Measurements from ENCODE around the gene ARHGAP15. TPM values are rescaled to one million over a fixed set of nuclear protein-coding genes. Genes with fewer than 3 reads are reported as not detected.

Gene ARHGAP15
- total and polyA plus RNA-seq, 2 experiments from 2014 or later: 0.26 TPM; not detected in 1

DNA sequence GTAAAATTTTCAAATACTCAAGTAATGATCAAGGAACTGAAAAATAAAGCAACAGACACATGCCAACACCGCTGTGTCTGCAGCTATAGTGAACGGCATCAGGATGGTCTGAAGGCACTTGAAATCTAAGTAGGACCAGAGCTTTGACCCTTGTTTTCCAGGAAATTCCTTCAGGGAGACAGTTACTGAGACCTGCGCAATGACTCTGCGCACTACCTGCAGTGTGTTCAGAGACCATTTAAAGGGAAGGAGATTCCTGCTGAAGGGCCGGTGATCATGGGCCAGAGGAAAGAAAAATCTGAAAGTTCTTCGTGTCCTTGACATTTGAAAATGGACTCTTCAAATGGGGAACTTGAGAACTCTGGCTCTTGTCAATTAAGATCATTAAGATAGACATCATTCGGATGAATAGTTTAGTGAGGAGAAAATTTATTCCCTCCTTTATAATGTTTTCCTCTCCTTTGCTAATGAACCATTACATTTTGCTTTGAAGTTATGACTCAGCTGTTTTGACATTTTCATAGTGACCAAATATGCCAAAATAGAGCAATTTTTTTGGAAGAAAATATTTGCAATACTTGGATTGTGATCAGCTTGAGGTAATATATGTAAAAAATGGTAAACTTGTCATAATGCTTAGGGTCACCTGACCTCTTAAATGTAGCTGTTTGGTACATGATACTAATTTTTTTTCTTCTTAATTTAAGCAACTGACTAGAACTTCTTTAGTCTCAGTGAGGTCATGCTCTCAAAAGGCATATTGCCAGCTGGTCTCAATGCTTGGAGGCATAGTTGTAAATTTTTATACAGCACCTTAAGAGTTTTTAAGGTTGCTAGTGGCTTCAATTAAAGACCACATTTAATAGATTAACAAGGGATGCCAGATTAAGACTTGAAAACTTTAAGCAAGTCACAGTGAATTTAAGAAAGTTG is 329.3 kb downstream of the ARHGAP15 start (continued):
- TF ChIP-seq, protein P1, sequence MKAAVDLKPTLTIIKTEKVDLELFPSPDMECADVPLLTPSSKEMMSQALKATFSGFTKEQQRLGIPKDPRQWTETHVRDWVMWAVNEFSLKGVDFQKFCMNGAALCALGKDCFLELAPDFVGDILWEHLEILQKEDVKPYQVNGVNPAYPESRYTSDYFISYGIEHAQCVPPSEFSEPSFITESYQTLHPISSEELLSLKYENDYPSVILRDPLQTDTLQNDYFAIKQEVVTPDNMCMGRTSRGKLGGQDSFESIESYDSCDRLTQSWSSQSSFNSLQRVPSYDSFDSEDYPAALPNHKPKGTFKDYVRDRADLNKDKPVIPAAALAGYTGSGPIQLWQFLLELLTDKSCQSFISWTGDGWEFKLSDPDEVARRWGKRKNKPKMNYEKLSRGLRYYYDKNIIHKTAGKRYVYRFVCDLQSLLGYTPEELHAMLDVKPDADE (IDR thresholded peaks at IDR 0.05): no peak
- TF ChIP-seq EZH2phosphoT487 (IDR thresholded peaks at IDR 0.05; ENCODE audit: unreplicated experiment) (no peak), NANOG (IDR thresholded peaks at IDR 0.05; ENCODE audit: borderline replicate concordance) (no peak), EZH2 (IDR thresholded peaks at IDR 0.05; ENCODE audit: low read depth, unreplicated experiment) (no peak), JUNB (IDR thresholded peaks at IDR 0.05; ENCODE audit: unreplicated experiment) (no peak), STAT1 (IDR thresholded peaks at IDR 0.05; ENCODE audit: unreplicated experiment) (no peak), ZNF331 (CRISPR knock-in tag; IDR thresholded peaks at IDR 0.05; ENCODE audit: low read depth) (no peak), CTCF (conservative IDR thresholded peaks at IDR 0.05; ENCODE audit: low read depth in 2 of 2) (no peak)
- TF ChIP-seq, protein P2, sequence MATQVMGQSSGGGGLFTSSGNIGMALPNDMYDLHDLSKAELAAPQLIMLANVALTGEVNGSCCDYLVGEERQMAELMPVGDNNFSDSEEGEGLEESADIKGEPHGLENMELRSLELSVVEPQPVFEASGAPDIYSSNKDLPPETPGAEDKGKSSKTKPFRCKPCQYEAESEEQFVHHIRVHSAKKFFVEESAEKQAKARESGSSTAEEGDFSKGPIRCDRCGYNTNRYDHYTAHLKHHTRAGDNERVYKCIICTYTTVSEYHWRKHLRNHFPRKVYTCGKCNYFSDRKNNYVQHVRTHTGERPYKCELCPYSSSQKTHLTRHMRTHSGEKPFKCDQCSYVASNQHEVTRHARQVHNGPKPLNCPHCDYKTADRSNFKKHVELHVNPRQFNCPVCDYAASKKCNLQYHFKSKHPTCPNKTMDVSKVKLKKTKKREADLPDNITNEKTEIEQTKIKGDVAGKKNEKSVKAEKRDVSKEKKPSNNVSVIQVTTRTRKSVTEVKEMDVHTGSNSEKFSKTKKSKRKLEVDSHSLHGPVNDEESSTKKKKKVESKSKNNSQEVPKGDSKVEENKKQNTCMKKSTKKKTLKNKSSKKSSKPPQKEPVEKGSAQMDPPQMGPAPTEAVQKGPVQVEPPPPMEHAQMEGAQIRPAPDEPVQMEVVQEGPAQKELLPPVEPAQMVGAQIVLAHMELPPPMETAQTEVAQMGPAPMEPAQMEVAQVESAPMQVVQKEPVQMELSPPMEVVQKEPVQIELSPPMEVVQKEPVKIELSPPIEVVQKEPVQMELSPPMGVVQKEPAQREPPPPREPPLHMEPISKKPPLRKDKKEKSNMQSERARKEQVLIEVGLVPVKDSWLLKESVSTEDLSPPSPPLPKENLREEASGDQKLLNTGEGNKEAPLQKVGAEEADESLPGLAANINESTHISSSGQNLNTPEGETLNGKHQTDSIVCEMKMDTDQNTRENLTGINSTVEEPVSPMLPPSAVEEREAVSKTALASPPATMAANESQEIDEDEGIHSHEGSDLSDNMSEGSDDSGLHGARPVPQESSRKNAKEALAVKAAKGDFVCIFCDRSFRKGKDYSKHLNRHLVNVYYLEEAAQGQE (IDR thresholded peaks at IDR 0.05; ENCODE audit: unreplicated experiment): no peak

DNA sequence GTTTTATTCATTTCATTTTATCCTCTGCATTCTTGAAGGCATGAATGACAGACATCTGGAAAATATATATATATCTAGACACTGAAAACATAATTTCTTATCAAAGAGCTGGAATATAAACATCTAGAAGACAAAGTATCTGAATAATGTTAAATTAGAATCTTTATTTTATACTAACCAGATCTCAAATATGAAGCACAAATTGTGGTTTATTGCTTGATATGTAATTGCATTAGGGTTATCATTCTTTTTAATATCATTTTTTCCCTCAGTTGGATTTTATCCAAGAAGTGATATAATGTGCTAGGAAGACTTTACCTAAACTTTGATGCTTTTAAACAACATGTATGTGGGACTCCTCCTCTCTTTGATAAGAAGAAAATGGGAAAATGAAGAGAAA is 331.2 kb downstream of the ARHGAP15 start:
- DNase-seq (ENCODE audit: low spot score): no peak
- peaks cover 4% of the 10 kb centered on the region; the same call in 1 of the 2 replicates for H3K4me1 ChIP-seq (ENCODE audit: insufficient read depth)
- H3K27me3 Mint-ChIP-seq (ENCODE audit: insufficient read depth, low read depth, poor library complexity): no peaks in the 10 kb centered on the region
- H3K4me3 ChIP-seq: no peak overlapping the region
- no peak overlapping the region for H3K4me2 ChIP-seq
- no peak overlapping the region for H3K27ac Mint-ChIP-seq
- H3K36me3 Mint-ChIP-seq (ENCODE audit: low read depth): no peaks in the 10 kb centered on the region
- H3K9me3 Mint-ChIP-seq: no peaks in the 10 kb centered on the region
- H3F3A ChIP-seq (replicated peaks; ENCODE audit: low read depth): no peaks in the 10 kb centered on the region
- H3K36me3 ChIP-seq (ENCODE audit: insufficient read depth): no peaks in the 10 kb centered on the region
- no peaks in the 10 kb centered on the region for H3K9me2 ChIP-seq (ENCODE audit: insufficient read depth)
- ATAC-seq: no peak
- H4K20me1 ChIP-seq (replicated peaks; ENCODE audit: insufficient read depth): no peaks in the 10 kb centered on the region
- no peaks in the 10 kb centered on the region for H3K79me2 ChIP-seq (replicated peaks; ENCODE audit: insufficient read depth)
- no peak overlapping the region for H3K4me3 Mint-ChIP-seq
- H3K27me3 ChIP-seq (ENCODE audit: insufficient read depth): no peaks in the 10 kb centered on the region
- H3K27ac ChIP-seq (ENCODE audit: low read depth): no peak overlapping the region
- no peak overlapping the region for H2AFZ ChIP-seq
- H3K4me1 Mint-ChIP-seq: peaks cover 3% of the 10 kb centered on the region; the same call in 2 of the 3 replicates
- TF ChIP-seq EZH2phosphoT487 (IDR thresholded peaks at IDR 0.05; ENCODE audit: unreplicated experiment) (no peak), CREB1 (CRISPR knock-in tag; IDR thresholded peaks at IDR 0.05; ENCODE audit: low read depth) (no peak), ZNF331 (CRISPR knock-in tag; IDR thresholded peaks at IDR 0.05; ENCODE audit: low read depth) (no peak), EZH2 (IDR thresholded peaks at IDR 0.05; ENCODE audit: low read depth, unreplicated experiment) (no peak)
- TF ChIP-seq, protein P3, sequence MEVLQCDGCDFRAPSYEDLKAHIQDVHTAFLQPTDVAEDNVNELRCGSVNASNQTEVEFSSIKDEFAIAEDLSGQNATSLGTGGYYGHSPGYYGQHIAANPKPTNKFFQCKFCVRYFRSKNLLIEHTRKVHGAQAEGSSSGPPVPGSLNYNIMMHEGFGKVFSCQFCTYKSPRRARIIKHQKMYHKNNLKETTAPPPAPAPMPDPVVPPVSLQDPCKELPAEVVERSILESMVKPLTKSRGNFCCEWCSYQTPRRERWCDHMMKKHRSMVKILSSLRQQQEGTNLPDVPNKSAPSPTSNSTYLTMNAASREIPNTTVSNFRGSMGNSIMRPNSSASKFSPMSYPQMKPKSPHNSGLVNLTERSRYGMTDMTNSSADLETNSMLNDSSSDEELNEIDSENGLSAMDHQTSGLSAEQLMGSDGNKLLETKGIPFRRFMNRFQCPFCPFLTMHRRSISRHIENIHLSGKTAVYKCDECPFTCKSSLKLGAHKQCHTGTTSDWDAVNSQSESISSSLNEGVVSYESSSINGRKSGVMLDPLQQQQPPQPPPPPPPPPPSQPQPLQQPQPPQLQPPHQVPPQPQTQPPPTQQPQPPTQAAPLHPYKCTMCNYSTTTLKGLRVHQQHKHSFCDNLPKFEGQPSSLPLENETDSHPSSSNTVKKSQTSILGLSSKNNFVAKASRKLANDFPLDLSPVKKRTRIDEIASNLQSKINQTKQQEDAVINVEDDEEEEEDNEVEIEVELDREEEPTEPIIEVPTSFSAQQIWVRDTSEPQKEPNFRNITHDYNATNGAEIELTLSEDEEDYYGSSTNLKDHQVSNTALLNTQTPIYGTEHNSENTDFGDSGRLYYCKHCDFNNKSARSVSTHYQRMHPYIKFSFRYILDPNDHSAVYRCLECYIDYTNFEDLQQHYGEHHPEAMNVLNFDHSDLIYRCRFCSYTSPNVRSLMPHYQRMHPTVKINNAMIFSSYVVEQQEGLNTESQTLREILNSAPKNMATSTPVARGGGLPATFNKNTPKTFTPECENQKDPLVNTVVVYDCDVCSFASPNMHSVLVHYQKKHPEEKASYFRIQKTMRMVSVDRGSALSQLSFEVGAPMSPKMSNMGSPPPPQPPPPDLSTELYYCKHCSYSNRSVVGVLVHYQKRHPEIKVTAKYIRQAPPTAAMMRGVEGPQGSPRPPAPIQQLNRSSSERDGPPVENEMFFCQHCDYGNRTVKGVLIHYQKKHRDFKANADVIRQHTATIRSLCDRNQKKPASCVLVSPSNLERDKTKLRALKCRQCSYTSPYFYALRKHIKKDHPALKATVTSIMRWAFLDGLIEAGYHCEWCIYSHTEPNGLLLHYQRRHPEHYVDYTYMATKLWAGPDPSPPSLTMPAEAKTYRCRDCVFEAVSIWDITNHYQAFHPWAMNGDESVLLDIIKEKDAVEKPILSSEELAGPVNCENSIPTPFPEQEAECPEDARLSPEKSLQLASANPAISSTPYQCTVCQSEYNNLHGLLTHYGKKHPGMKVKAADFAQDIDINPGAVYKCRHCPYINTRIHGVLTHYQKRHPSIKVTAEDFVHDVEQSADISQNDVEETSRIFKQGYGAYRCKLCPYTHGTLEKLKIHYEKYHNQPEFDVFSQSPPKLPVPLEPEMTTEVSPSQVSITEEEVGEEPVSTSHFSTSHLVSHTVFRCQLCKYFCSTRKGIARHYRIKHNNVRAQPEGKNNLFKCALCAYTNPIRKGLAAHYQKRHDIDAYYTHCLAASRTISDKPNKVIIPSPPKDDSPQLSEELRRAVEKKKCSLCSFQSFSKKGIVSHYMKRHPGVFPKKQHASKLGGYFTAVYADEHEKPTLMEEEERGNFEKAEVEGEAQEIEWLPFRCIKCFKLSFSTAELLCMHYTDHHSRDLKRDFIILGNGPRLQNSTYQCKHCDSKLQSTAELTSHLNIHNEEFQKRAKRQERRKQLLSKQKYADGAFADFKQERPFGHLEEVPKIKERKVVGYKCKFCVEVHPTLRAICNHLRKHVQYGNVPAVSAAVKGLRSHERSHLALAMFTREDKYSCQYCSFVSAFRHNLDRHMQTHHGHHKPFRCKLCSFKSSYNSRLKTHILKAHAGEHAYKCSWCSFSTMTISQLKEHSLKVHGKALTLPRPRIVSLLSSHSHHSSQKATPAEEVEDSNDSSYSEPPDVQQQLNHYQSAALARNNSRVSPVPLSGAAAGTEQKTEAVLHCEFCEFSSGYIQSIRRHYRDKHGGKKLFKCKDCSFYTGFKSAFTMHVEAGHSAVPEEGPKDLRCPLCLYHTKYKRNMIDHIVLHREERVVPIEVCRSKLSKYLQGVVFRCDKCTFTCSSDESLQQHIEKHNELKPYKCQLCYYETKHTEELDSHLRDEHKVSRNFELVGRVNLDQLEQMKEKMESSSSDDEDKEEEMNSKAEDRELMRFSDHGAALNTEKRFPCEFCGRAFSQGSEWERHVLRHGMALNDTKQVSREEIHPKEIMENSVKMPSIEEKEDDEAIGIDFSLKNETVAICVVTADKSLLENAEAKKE (CRISPR knock-in tag; IDR thresholded peaks at IDR 0.05): no peak

Measured in GM23338 (cell line).